Non-pigmented ciliary epithelial cell (primary cell): ENCODE results near the gene CERS2.
A peak's percentile ranks its signal among the peaks of the same experiment; 100 is the strongest.

ENCODE experiments used
- DNase-seq: peaks from one replicate; pipeline ENCODE4 v3.0.0-alpha.2; 2010; ENCODE audit warnings: low read depth

Gene CERS2

DNA sequence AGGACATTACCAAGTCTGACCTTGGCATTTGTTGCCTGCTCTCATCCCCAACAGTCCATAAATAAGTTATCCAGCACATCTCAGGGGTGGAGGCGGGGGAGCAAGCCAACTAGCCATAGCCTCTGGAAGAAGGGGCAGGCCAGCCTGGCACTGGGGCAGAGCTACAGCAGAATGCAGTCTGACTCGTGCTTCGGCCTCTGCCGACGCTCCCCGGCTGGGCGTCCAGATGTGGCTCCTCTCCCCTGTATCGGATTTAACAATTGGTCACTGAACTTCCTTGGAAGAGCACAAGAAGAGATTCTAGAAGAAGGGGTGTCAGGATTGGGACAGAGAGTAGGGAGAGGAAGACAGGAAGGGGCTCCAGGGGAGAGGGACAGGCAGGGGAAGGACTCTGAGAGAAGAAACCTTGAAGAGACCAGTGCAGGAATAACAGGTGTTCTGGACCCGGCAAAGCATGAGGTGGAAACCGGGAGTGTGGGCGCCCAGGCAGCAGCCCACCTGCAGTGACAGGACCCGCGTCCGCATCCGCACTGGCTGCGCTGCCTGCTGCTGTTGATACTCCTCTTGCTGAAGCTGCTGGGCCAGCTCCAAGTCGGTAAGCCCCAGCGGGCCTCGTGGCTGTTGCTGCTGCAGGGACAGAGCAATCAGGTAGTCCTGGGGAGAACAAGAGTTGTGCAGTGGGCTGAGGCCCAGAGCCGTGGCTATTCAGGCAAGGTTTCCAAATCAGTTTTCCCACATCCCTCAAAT lies 22.7 kb upstream of the CERS2 start:
- no peak for DNase-seq

DNA sequence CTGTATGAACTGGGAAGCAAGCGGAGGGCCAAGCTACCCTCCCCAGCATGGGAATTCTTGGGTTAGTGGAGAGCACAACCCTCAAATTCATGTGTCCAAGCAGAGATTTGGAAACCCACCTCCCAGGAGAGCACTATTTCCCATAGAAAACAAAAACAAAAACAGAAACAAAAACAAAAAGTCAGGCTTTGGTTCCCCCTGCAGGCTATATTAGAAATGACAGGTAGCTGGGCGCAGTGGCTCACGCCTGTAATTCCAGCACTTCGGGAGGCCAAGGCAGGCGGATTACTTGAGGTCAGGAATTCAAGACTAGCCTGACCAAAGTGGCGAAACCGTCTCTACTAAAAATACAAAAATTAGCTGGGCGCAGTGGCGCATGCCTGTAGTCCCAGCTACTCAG lies 21.3 kb upstream of the CERS2 start:
- DNase-seq, result no peak

DNA sequence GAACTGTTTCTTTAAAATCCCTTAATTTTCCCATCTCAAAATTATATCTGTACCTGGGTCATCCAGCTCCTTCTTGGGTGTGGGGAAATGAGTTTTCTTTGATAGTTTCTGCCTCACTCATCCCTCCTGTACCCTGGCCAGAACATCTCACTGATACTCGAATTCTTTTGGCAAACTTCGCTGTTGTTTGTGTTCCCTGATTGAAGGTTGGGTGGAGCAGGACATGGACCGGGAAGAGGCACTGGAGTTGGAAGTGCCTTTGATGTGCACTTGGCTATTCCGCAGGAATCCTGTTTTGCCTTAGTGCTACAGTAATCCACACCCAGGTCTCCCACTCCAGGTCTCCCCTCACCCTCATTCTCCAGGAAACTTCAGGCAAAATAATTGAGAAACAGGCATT lies 20.8 kb upstream of the CERS2 start:
- no peak for DNase-seq

DNA sequence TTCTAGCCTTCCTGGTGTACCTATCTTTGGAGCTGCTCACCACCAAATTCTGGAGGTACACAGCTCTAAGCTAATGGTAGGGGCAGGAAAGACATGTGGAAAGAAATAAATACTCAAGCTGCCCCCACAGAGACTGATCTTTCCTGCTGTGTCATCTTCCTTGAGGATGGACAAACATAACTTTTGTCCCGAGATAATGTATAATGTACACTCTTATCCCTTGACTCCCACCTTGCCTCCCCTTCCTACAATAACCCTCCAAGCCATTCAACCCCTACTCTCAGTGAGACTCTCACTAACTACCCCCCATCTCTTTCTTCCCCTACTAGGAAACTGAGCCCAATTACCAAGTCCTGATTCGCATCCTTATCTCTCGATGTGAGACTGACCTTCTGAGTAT lies 19.6 kb upstream of the CERS2 start:
- no peak for DNase-seq

DNA sequence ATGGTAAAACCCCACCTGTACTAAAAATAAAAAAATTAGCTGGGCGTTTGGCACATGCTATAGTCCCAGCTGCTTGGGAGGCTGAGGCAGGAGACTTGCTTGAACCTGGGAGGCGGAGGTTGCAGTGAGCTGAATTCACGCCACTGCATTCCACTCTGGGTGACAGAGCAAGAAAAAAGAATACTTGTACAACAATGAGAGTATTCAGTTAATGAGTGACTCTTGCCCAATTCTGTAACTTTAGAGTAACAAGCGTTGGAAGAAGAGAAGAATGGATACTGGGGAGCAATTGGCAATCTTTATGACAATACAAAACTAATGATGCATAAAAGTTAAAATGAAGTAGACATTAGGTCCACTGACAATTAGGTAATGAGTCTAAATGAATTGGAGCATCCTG lies 18.0 kb upstream of the CERS2 start:
- DNase-seq, result no peak

DNA sequence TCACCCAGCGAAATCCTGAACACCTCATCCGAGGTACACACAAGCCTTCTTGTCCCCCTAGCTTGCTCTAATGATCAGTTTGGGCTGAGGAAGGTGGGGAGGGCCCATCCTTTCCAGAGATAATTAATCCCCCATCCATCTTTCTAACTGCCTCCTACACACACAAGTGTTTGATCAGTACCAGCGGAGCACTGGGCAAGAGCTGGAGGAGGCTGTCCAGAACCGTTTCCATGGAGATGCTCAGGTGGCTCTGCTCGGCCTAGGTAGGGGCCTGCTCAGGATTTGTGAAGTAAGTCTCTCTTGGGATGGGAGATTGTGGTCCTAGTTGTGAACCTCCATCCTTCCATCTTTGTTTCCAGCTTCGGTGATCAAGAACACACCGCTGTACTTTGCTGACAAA lies 13.3 kb upstream of the CERS2 start:
- DNase-seq, result no peak

DNA sequence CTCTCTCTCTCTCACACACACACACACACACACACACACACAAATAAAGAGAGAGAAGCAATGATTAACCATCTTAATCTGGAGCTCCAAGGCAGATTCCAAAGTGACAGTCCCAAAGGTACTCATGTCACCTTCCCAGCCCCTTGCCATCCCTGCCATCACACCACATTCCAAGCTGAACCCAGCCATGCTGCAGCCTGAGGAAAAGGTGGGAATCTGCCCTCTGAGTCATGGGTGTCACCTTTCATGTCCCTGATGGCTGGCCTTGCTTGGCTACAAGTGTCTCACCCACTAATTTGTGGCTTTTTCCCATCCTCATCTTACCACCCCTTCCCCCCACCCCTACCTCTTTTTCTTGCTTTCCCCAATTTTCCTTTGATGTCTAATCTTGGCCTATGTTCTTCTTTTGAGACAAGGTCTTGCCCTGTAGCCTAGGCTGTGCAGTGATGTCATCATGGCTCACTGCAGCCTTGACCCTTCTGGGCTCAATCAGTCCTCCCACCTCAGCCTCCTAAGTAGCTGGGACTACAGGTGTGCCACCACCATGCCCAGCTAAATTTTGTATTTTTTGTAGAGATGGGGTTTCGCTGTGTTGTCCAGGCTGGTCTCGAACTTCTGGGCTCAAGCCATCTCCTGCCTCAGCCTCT lies 10.7 kb upstream of the CERS2 start:
- DNase-seq, result no peak

DNA sequence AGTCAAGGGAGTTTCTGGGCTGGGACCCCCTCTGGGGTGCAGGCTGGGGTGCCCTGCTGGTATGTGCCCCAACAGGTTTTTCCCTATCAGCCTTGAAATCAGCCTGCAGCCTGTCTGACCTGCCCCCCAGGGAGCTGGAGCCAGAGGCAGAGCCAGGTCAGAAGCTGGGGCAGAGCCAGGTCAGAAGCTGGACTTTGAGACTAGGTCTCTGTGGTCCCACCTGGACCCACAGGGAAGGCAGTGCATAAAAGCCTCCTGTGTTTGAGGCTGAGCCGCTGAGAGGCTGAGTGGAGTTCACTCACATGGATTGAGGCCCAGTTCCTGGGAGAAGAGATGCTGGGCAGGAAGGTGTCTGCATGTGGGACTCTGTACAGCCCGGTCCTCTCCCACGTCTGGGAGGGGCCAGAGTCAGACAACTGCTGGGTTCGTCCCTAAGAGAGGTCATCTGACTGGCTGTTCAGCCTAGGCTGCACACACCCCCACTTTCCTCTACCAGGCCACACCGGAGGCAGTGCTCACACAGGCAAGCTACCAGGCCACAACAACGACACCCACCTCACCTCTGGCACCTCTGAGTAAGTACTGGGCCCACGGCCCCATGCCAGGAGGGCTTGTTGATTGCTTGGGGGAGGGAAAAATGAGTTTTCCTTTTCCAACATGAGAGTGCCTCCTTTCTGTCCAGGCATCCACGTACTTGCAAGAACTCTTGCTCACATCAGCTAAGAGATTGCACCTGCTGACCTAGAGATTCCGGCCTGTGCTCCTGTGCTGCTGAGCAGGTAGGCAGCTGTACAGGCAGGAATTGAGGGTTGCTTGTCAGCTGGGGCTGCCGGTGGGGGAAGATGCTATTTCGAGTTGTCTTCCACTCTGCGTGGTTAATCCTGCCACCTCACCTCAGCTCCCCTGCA lies 7.4 kb upstream of the CERS2 start, which contains the start of gene ANXA9:
Gene ANXA9, plus strand, starts transcription at position 488 of the 908 bp plus-strand sequence. CDS start 814 bp downstream, outside the sequence.
- DNase-seq, result no peak

DNA sequence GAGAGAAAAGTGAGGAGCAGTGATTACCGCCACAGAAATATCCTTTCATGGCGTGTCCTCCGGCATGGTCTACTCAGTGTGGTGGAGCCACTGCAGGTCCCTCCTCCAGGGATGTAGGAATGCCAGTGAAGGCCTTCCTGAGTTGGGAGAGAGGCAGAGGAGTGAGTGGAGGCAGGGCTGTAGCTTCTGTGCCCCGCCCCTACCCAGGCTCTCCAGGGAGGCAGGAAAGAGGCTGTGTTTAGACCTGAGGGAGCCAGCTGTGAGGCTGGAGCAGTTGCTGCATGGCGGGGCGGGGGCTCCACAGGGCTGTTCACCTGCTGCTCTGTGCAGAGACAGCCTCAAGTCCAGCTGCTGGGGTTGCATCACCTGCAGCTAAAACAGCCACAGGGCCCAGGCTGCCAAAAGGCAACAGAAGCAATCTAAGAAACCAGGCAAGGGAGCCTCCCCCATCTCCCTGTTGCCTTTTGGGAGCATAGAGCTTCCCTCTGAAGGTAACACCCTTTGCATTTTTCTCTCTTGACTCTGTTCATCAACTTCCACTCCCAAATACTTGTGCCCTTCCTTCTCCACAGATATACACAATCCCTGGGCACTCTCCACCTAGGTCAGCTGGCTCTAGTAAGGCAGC lies 6.7 kb upstream of the CERS2 start:
- no peak for DNase-seq

DNA sequence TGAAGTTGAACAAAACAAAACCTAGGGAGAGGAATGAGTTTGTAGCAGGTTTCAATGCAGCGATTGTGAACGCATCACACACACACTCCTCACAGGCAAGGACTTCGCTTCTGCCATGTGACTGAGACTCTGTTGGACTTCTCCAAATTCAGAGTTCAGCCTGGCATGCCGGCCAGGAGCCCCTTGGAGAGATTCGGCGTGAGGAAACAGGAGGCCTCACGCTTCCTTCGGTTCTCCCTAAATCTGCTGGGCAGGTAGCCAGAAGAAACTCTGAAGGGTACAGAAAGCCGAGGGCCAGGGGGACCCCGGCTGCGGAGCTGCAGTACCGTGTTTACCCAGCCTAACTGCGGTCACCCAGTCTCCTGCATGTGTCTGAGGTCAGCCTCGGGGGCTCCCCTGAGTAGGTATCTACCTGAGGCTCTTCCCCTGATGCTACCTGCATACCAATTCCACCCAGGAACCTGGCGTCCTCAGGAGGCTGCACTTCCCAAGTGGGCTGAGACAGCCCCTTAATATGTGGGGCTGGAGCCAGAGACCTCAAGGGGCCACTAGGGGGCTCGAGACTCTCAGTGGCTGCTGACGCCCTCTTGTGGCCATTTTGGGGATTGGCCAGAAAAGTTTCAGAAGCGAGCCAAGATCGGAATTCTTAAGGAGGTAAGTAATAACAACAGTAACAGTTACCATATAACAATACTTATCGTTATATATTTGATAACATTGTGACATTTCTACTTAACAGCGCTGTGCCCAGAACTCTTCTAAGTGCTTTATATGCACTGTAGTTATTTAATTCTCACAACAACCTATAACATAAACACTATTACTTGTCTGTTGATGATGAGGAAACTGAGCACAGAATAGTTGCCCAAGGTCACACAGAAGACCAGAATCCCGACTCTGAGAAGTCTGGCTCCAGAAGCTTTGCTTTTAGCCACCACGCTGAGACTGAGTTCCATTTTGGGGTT lies 4.7 kb upstream of the CERS2 start:
- peak; percentile 35 for DNase-seq

DNA sequence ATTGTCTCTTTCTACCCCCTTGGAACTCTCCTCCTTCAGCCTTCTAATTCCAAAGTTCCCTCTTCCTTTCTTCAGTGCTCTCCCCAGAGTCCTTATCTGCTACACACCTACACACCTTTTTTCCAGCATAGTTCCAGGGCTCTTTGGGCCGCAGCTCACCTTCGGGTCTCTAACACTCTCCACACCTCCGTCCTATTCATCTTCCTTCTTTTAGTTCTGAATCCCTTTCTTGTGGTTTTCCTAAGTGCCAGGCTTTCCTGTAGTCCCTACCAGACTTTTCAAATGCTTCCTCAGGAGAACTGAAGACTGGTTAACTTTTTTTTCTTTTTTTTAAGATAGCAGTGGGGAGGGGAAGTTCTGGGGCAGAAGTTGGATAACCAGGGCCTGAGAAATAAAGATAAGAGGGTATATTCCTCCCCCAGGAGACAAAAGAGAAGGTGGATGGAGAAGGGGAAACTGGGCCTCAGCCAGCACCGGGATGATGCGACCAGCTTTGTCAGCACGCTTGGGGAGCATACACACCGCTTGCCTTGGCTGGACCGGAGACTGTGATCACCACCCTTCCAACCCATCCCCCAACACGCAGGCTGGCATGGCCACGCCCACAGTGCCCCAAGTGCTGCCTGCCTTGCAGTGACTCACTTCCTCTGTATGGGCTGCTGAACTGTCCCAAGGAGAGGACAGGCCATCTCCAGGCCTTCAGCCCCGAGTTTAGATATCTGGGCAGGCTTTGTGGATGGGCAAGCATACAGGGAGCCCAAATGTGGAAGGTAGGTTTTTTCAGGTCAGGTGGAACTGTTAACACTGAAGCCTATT lies 2.5 kb upstream of the CERS2 start:
- DNase-seq, result no peak

DNA sequence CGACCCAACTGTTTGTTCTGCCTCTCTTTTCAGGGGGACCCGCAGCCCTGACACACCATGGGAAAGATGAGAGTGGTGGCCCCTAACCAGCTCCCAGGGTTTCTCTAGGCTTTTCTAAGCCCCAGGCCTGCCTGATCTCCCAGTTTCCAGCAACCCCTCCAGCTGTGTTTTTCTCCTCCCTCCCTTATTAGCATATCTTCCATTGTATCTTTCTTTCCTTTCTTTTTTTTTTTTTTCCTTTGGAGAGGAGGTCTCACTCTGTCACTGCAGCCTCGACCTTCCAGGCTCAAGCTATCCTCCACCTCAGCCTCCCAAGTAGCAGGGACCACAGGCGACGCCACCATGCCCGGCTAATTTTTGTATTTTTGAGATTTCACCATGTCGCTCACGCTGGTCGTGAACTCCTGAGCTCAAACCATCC lies 1.8 kb upstream of the CERS2 start:
- no peak for DNase-seq

DNA sequence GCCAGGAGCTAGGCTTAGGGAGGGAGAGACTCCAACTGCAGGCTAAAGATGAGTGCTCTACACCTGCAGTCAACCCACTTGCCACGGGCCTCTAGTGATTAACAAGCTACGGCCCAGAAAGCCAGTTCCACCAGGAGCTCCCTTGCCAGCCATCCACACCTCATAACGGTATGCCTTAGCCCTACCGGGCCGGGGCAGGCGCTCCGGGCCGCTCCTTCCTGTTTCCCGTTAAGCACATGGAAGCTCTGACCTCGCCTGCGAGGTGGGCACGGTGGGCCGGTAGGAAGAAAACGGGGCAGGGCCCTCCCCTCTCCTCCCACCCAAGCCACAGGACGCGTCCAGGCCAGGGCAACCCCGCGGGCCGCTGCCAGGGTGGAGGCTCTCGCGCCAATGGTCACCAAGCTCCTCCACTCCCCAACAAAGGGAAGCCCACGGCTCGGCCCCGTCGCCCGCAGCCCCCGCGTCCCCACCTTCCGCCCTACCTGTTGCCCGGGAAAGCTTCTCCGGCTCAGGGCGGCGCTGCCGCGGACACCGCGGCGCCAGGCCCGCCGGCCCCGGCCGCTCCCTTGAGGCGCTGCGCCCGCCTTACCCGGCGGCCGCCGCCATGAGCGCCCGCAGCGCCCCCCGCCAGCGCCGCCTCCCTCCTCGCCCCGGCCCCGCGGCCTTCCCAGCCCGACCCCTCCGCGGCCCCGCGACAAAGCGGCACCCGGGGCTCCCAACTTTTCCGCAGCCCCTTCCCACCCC lies 627 bp downstream of the CERS2 start:
- no peak for DNase-seq

DNA sequence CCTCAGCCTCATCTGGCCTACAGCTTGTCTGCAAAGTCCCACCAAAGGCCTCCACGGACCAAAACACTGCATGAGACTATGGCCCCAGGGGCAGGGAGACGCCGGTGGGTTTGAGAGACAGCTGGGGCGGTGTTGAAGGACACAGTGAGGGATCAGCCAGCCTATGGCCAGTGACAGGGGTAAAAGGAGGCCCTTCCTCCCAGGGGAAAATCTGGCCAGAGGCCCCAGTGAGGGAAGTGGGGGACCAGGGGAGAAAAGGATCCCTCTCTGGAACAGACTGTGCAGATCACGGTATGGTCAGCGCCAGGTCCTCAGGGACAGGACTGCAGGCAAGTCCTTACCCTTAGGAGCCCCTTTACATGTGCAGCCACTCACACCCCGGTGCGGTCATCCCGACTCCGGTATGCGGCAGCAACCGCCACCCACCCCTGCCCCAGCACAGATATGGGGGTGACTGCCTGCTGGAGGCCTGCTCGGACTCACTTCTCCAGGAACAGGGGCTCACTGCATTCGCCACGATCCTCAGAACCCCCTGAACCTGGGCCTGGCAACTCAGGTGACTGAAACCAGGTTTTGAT lies 1.3 kb downstream of the CERS2 start:
- no peak for DNase-seq

DNA sequence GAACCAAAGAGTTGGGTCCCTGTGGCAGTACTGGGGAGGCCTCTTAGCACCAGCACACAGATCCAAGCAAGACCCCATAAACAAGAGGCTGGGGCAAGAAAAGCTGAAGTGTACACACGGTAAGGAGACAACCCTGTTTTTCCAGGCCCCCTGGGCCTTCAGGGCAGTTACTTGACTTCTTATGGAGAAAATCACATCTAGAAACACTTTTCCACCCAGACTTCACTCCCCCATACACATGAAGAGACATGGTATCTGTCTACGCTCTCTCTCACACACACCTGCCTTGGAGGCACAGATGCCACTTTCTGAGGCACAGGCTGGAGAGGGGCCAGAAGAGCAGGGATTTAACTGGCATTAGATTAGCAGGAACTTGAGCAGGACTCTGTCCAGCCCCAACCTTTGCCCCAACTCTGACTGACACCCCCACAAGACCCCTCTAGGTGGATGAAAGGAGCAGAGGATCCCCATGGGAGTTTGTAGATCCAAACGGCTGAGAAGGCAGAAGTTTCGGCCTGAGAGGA lies 2.2 kb downstream of the CERS2 start:
- no peak for DNase-seq

DNA sequence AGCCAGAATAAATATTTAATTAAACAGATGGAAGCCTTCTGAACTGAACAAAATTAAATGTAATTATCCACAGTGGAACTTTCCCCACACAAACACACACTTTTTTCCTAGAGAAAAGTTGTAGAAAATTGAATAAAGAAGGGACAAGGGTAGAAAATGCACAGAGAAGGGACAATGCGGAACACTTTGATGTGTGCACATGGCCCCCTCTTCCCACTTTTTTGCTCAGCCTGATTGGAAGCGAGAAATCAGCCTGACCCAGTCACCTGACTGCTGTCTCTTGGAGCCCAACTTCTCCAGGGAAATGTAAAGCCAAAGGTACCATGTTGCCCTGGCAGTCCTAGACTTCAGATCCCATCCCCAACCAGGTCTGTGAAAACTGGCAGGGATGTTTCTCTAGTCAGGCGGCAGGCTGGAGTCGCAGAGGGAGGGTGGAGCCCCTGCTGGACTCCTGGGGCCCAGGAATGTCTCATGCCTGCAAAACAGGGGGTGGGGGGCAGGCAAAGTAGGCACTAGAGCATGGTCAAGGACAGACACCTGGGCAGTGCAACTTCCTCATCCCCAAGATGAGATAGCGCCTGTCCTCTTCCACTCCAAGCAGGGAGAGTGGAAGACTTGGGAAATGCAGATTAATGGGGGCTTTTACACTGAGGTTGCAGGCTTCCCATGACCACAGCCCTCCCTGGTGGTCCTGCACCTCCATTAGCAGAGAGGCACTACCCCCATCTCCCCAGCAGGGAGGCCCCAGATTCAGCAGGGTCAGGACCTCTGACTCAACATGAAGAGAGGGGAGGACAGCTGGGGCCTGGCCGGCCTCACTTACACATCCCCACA lies 2.8 kb downstream of the CERS2 start:
- DNase-seq, result no peak

DNA sequence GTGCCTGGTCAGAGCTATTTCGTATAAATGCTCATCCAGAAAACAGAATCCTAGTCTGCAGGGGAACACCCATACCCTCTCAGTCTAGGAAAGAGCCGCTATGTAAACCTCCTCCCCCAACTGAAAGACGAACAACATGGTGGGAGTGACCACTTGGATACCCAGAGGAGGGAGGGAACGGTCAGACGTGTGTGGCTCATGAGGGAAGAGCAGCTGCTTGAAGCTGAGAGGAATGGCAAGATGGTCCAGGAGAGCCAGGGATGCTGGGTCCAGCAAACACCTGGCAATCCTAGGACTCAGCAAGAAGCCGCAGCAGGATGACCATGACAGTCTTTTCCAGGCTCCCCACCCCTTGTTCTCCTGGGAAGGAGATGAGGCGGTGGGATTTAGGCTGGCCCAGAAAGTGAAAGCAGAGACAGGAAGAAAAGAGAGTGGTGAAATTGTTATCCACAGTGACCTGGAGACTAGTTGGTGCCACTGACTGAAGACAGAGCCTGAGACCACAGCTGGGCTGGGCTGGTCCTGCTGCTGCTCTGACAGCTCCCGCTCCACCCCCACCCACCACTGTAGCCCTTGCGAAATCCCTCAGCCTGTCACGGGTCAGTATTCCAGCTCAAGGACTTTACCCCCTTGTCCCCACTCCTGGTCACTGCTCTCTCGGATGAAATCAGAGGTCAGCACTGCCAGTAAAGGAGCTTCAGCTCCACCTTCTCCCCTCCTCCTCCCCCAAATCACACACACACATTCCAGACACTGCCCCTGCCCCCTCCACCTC lies 3.6 kb downstream of the CERS2 start:
- no peak for DNase-seq
